Right lobe of liver (tissue), 6 donors: Measurements from ENCODE around the gene FSHR. TPM values are rescaled to one million over a fixed set of nuclear protein-coding genes. Genes with fewer than 3 reads are reported as not detected.

Experiments used
- ATAC-seq, 4 donors: fragments of 200-7000 bp; cut with Tn5 transposase; one replicate each; pipeline ENCODE4 v1.9.1; 2020; ENCODE audit warnings: mild to moderate bottlenecking in 4 of 4, moderate library complexity in 4 of 4
- DNase-seq, 3 donors: peaks; one replicate each; pipeline ENCODE4 v3.0.0-alpha.2; 2020
- H3K27ac ChIP-seq, 3 donors: fragments of 200-600 bp; one replicate each; pipeline ENCODE4 v1.8.0; 2022
- H3K27me3 ChIP-seq, 2 donors: fragments of 200-600 bp; one replicate each; pipeline ENCODE4 v1.8.0; 2022
- H3K36me3 ChIP-seq, 4 donors: fragments of 200-600 bp; sonication (generic) in 1 of 4; one replicate each; pipeline versions ENCODE4 v1.5.1 to v1.8.0; 2017 to 2022; ENCODE audit warnings: control low read depth in 1 of 4
- H3K4me1 ChIP-seq, 4 donors: fragments of 200-600 bp; sonication (generic) in 1 of 4; one replicate each; pipeline versions ENCODE4 v1.5.1 to v1.8.0; 2017 to 2022; ENCODE audit warnings: control low read depth in 1 of 4
- H3K4me3 ChIP-seq, 3 donors: fragments of 200-600 bp; one replicate each; pipeline ENCODE4 v1.8.0; 2022
- H3K9me3 ChIP-seq, 4 donors: fragments of 200-600 bp; sonication (generic) in 1 of 4; one replicate each; pipeline versions ENCODE4 v1.5.1 to v1.8.0; 2017 to 2022; ENCODE audit warnings: control low read depth in 1 of 4
- POLR2A ChIP-seq: fragments of 450-650 bp; IDR thresholded peaks from one replicate; pipeline ENCODE4 v1.6.1; 2017; ENCODE audit warnings: antibody characterized with exemption, mild to moderate bottlenecking
- WGBS: methylation state at CpG from one replicate; pipeline ENCODE4 v1.1.6; 2018; ENCODE audit warnings: low coverage, low lambda C conversion rate; ENCODE audit not compliant: insufficient coverage; ENCODE audit errors: missing lambda C conversion rate; 5-methylcytosine and 5-hydroxymethylcytosine counted together
- intact Hi-C, 2 donors: fragments of 100-400 bp; cut with DNase I; formaldehyde crosslinking; loops; one replicate each; pipeline versions ENCODE4 v1.11.2 to v1.14.1; 2022
- total RNA-seq, 6 experiments: library from RNA; depleted of rRNA in 2 of 6; stranded (reverse); fragments of >200 nt in 2 of 6; fragmentation: NEBNext Ultra II Directional in 3 of 6; extraction: Animal tissue kit (Norgen Biotek cat#: 25700) in 3 of 6; gene quantifications; one replicate each; pipeline versions ENCODE4 v1.1.0 to v1.2.4, GENCODE V29; 2016 to 2023
- TF ChIP-seq, protein P1 (sequence below), 4 donors: fragments of 200-600 bp in 3 of 4; fragments of 450-650 bp in 1 of 4; IDR thresholded peaks; one replicate each; pipeline versions ENCODE4 v1.5.1 to v1.8.0; 2016 to 2022; ENCODE audit warnings: antibody characterized with exemption in 4 of 4, mild to moderate bottlenecking in 2 of 4
- donor health status: DM: no; HTN: yes; CAD: no.
- donor health status: DM: no; HTN: no; CAD: no.
- donor health status: DM: no; HTN: no; CAD: no.
- donor health status: DM: no; HTN: yes; CAD: no.
- donor health status: DM: no; HTN: yes; CAD: no.

The FSHR gene
- total RNA-seq, 6 experiments from 2014 or later: 0.06 TPM; not detected in 5

DNA sequence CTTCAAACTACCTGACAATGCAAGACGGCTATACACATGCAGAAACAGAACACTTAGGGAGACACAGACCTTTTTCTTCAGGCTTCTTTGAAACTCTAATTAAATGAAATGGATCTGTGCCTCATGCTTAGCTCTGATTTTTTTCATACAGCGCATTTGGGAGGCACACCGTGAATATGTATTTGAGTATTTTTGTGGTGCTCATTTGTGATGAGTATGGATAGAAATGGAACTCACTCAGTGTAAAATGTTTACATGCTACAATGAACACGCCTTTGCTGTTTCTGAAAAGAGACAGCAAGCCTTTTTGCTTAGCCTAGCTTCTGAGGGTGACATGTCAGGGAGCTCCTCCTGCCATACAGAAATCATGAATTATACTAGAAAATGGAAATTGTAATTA is 113.3 kb downstream of the FSHR start:
- H3K27me3 ChIP-seq: no peaks in the 10 kb centered on the region
- DNase-seq: no peak
- WGBS: 80% methylated on average over 4 of the region's 4 CpGs
- TF ChIP-seq POLR2A: no peak
- TF ChIP-seq, protein P1, sequence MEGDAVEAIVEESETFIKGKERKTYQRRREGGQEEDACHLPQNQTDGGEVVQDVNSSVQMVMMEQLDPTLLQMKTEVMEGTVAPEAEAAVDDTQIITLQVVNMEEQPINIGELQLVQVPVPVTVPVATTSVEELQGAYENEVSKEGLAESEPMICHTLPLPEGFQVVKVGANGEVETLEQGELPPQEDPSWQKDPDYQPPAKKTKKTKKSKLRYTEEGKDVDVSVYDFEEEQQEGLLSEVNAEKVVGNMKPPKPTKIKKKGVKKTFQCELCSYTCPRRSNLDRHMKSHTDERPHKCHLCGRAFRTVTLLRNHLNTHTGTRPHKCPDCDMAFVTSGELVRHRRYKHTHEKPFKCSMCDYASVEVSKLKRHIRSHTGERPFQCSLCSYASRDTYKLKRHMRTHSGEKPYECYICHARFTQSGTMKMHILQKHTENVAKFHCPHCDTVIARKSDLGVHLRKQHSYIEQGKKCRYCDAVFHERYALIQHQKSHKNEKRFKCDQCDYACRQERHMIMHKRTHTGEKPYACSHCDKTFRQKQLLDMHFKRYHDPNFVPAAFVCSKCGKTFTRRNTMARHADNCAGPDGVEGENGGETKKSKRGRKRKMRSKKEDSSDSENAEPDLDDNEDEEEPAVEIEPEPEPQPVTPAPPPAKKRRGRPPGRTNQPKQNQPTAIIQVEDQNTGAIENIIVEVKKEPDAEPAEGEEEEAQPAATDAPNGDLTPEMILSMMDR (IDR thresholded peaks at IDR 0.05): no peak
- no peaks in the 10 kb centered on the region for H3K9me3 ChIP-seq
- H3K27ac ChIP-seq: no peak overlapping the region
- H3K4me1 ChIP-seq: no peaks in the 10 kb centered on the region
- H3K36me3 ChIP-seq: no peaks in the 10 kb centered on the region
- intact Hi-C loops: no loop called here
- no peak overlapping the region for H3K4me3 ChIP-seq
- ATAC-seq: no peak

DNA sequence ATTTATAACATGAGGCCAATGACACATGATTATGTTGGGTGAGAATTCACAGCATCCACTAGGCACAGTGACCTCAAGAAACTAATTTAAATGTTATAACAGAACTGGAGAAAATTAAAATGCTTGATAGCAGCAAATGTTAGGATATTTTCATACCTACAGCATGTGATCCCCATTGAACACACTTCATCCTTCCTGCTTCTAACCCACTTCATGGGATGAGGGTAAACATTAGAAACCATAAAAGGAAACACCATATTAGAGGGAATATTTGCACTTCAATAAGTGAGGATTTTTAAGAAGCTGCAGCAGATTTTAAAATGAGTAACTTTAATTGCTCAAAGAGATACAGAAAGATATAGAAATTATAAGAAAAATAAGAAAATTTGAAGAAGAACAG is 117.1 kb downstream of the FSHR start:
- Histone ChIP-seq H3K36me3 (no peaks in the 10 kb centered on the region), H3K9me3 (no peaks in the 10 kb centered on the region), H3K27me3 (no peaks in the 10 kb centered on the region), H3K4me3 (no peak overlapping the region), H3K27ac (no peak overlapping the region), H3K4me1 (no peaks in the 10 kb centered on the region)
- no peak for ATAC-seq
- TF ChIP-seq POLR2A: no peak
- TF ChIP-seq, protein P1 (IDR thresholded peaks at IDR 0.05): no peak
- intact Hi-C loops: no loop called here
- DNase-seq: no peak

DNA sequence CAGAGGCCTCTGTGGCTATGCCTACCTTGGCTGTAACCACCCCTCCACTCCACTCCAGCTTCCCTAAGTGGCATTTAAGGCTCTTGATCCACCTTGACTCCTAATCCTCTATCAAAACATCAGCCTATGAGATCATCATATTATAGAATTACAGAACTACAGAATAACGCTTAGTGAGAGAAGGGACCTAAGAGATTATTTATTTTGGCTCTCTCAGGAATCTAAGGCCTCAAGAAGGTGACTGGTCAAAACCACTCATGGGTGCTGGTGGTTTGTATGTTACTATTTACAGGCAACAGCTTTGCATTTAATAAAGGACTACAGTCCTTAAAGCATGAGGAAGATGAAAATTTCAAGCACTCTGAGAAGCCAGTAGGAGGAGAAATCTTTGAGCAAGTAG is 118.8 kb downstream of the FSHR start:
- no peak for ATAC-seq
- intact Hi-C loops: no loop called here
- Histone ChIP-seq H3K27me3 (no peaks in the 10 kb centered on the region), H3K4me3 (no peak overlapping the region), H3K4me1 (no peaks in the 10 kb centered on the region), H3K27ac (no peak overlapping the region), H3K36me3 (no peaks in the 10 kb centered on the region), H3K9me3 (no peaks in the 10 kb centered on the region)
- DNase-seq: no peak
- no peak for TF ChIP-seq POLR2A
- TF ChIP-seq, protein P1 (IDR thresholded peaks at IDR 0.05): no peak
- 53% methylated on average over 1 of the region's 1 CpG for WGBS

DNA sequence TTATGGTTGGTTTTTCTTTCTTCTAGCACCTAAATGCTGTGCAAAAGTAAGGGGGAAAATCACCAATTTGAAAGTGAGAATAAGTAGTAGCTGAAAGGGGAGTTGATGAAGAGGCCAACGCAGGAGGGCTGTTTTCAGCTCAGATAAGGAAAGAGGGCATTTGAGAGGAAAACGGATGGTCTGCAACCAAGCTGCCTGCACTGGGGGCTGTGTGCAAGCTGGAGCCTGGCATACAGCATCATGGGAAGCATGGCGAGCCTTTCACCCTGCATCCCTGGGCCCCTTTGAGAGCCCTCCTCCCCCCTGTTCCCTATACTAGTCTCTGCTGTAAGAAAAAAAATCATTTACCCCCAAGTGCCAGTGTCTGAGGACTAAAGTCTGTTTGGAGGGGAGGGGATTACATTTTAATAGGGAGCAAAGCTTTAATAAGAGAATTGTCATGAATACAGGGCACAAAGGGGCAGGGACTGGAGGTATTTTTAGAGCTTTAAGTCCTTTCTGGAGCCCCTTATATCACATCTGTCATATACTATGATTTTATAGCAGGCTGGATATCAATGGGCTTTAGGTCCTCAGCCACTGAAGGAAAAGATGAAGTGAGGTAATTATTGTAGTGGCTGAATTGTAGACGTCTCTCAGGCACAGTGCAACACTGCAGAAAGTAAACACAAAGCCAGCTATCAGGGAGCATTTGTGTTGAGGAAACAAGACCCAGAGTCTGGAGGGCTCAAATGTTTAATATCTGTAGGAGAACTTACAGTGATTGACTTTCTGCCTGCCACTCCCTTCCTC is 120.7 kb downstream of the FSHR start:
- no peak for ATAC-seq
- intact Hi-C loops: no loop called here
- DNase-seq: no peak
- no peak overlapping the region for H3K4me3 ChIP-seq
- TF ChIP-seq, protein P1 (IDR thresholded peaks at IDR 0.05): no peak
- no peak for TF ChIP-seq POLR2A
- WGBS: 42% methylated on average over 4 of the region's 4 CpGs
- no peaks in the 10 kb centered on the region for H3K36me3 ChIP-seq
- no peaks in the 10 kb centered on the region for H3K4me1 ChIP-seq
- no peaks in the 10 kb centered on the region for H3K27me3 ChIP-seq
- H3K27ac ChIP-seq: no peak overlapping the region
- H3K9me3 ChIP-seq: no peaks in the 10 kb centered on the region
